Omental fat pad (tissue), 4 donors: ENCODE measurements around the gene REPS1. TPM values are rescaled to one million over a fixed set of nuclear protein-coding genes. Genes with fewer than 3 reads are reported as not detected.

ENCODE experiments used
- ATAC-seq: fragments of 150-250 bp; one replicate; pipeline ENCODE4 v1.9.1; 2016; ENCODE audit warnings: mild to moderate bottlenecking, moderate library complexity; ENCODE audit not compliant: low FRiP score
- DNase-seq: peaks from one replicate; pipeline ENCODE4 v3.0.0-alpha.2; 2019; ENCODE audit warnings: low spot score
- total RNA-seq, 4 donors: library from RNA; depleted of rRNA; stranded (reverse); fragments of >200 nt; gene quantifications; one replicate each; pipeline ENCODE4 v1.1.0, GENCODE V29; 2016
- TF ChIP-seq, protein P1 (sequence below), 3 donors: fragments of 450-650 bp; IDR thresholded peaks; one replicate each; pipeline ENCODE4 v1.5.1; 2016 to 2017; ENCODE audit warnings: antibody characterized with exemption in 3 of 3, mild to moderate bottlenecking in 3 of 3, moderate library complexity in 2 of 3

REPS1 gene
- total RNA-seq, 4 donors from 2014 or later: 25.2 to 46.0 (median 35.9) TPM

DNA sequence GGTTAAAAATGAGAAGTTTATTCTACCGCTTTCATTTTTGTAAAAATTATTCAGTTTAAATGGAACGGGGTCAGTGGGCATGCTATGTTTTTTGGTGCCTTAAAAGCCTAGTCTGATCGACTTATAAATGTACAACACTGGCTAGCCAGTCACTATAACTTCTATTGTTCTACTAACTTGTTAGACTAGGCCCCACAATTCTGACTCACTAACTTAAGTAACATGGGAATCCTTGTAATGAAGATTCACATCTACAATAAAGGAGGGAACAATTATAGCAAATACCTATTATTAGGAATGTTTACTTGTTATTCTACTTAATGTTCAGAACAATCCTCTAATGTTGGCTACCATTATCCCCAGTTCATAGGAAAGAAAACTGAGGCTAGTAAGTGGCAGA lies 28.5 kb downstream of the REPS1 start:
- ATAC-seq: no peak
- TF ChIP-seq, protein P1, sequence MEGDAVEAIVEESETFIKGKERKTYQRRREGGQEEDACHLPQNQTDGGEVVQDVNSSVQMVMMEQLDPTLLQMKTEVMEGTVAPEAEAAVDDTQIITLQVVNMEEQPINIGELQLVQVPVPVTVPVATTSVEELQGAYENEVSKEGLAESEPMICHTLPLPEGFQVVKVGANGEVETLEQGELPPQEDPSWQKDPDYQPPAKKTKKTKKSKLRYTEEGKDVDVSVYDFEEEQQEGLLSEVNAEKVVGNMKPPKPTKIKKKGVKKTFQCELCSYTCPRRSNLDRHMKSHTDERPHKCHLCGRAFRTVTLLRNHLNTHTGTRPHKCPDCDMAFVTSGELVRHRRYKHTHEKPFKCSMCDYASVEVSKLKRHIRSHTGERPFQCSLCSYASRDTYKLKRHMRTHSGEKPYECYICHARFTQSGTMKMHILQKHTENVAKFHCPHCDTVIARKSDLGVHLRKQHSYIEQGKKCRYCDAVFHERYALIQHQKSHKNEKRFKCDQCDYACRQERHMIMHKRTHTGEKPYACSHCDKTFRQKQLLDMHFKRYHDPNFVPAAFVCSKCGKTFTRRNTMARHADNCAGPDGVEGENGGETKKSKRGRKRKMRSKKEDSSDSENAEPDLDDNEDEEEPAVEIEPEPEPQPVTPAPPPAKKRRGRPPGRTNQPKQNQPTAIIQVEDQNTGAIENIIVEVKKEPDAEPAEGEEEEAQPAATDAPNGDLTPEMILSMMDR (IDR thresholded peaks at IDR 0.05): no peak
- no peak for DNase-seq

DNA sequence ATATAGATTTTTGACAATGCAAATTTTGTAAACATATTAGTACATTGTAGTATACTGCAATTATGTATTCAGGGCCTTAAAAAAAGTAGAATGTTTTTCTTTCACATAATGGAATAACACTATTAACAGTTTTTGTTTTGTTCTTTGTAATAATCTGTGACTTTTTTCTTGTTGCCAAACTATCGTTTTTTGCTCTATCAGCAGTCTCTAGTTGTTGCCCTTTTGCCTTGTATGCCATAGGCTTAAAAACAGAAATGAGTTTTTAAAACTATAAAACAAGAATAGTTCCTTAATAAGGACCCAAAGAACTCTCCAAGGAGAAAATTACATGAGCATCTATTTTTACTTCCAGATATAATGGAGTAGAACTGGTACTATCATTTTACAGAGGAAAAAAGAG lies 29.5 kb downstream of the REPS1 start:
- TF ChIP-seq, protein P1 (IDR thresholded peaks at IDR 0.05): no peak
- DNase-seq: no peak
- ATAC-seq: no peak

DNA sequence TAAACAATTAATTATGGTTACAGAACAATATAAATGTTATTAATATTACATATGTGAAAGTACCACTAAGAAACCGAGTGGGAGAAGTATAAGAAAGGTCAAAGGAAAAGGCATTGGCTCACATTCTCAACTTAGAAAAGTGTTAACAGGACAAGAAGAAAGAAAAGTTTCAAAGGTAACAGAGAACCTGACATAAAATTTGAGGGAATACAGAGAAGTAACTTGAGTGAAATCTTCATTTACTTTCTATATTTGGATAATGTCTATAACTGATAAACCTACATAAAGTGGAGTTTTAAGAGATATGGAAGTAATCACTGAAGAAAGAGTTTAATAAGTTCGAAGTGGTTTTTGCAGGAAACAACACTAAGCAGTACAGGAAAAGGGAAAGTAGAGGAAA lies 30.1 kb downstream of the REPS1 start:
- ATAC-seq (no peak), DNase-seq (no peak)
- TF ChIP-seq, protein P1 (IDR thresholded peaks at IDR 0.05): no peak

DNA sequence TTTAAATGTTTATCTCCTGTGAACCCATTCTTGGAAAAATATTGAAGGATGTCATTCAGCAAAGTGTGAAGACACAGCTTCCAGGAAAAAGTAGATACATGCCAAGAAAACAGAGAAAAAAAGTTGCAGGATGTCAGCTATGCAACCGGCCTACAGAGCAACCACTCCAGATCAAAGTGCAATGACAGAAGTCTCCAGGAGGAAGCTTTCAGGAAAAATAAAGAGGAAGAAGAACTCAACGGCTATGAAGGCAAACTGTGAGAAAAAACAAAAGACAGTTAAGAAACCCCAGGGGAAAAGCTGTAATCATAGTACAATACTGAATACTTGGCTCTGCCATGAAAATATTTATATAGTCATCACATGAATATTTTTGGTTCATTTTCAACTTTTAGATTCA lies 30.6 kb downstream of the REPS1 start:
- DNase-seq (no peak), ATAC-seq (no peak)
- TF ChIP-seq, protein P1 (IDR thresholded peaks at IDR 0.05): no peak

DNA sequence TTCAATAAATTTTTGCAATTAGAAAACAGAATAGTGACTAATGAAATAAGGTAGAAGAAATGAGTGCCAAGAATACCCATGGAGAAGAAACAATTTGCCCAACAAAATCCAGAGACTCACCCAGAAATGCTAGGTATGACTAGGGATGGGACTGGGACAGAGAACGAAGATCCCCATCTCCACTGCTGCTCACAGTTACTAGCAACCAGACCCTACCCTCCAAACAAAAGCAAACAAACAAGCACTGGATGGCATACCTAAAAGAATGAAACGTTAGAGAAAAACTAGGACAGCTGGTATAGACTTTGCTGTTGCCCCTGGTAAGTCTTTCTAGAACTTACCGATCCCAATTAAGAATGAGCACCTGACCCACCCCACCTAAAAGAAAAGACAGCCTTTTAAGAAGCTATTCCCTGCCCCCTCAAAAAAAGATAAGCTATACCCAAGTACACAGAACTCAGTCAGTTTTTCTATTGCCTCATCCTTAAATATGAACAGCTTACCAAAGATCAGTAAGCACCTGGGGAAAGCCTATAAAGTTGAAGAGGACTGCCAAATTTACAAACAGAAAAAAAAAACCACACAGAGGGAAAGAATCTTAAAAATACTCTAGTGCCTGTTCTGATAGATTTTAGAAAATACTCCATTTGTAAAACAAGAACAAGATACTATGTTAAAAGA lies 31.7 kb downstream of the REPS1 start:
- ATAC-seq: no peak
- TF ChIP-seq, protein P1 (IDR thresholded peaks at IDR 0.05): no peak
- DNase-seq: no peak

DNA sequence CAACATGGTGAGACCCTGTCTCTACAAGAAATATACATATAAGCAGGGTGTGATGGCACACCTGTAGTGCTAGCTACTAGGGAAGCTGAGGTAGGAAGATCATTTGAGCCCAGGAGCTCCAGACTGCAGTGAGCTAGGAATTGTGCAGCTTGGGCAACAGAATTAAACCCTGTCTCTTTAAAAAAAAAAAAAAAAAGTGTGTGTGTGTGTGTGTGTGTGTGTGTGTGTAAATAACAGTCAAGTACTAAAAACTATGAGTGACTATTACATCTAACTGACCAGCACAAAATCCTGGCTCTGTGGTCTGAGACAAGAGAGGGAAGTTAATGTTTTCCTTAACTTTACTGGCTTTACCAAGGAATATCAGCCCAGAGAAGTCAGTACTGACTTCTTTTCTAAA lies 32.8 kb downstream of the REPS1 start:
- no peak for ATAC-seq
- TF ChIP-seq, protein P1 (IDR thresholded peaks at IDR 0.05): no peak
- DNase-seq: no peak

DNA sequence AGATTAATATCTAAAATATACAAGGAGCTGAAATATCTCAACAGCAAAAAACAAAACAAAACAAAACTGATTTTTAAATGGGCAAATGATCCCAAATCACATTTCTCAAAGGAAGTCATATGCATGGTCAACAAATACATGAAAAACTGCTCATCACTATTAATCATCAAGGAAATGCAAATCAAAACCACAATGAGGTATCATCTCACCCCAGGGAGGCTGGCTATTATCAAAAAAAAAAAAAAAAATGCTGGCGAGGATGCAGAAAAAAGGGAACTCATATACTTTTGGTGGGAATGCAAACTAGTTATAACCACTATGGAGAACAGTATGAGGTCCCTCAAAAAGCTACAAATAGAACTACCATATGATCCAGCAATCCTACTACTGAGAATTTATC lies 34.6 kb downstream of the REPS1 start:
- DNase-seq (no peak), ATAC-seq (no peak)
- TF ChIP-seq, protein P1 (IDR thresholded peaks at IDR 0.05): no peak
